ENCODE results near the gene KIF1B. TPM values are rescaled to one million over a fixed set of nuclear protein-coding genes. Genes with fewer than 3 reads are reported as not detected.

The KIF1B gene
- total RNA-seq, 1 donor from 2014 or later, result 13.4 TPM

- Histone ChIP-seq H3K9me3 (no peaks in the 10 kb centered on the region), H3K36me3 (peaks cover 2 to 16% of the 10 kb centered on the region in 2 donors), H3K4me1 (peaks cover 0 to 16% of the 10 kb centered on the region in 2 donors), H3K27ac (no peak overlapping the region), H3K27me3 (no peaks in the 10 kb centered on the region), H3K4me3 (no peak overlapping the region)
- intact Hi-C loops (cut with DNase I), result no loop called here
- no peak for DNase-seq (ENCODE audit: low spot score in 2 of 2)
- TF ChIP-seq CTCF (IDR thresholded peaks at IDR 0.05), result no peak
Measured at GRCh38 chr1:10229903-10230302, 19.5 kb downstream of the KIF1B start.

DNA sequence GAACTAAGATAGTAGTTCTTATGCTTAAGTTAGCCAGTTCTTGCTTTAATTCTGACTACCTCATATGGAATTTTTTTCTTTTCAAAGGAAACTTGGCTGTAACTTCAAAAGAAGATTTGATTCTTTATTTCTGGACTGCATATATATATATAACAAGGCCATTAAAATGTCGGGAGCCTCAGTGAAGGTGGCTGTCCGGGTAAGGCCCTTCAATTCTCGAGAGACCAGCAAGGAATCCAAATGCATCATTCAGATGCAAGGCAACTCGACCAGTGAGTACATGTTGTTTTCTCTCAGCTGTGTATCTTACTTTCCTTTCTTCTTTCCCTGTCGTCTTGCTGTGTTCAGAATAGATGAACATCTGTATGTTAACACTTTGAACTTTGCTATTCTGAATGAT is 21.8 kb downstream of the KIF1B start:
- no peak overlapping the region for H3K4me3 ChIP-seq
- no peak for TF ChIP-seq CTCF (IDR thresholded peaks at IDR 0.05)
- DNase-seq (ENCODE audit: low spot score in 2 of 2), result no peak
- no peaks in the 10 kb centered on the region for H3K27me3 ChIP-seq
- H3K27ac ChIP-seq, result no peak overlapping the region
- H3K36me3 ChIP-seq, result peaks cover 8 to 29% of the 10 kb centered on the region in 2 donors
- H3K9me3 ChIP-seq, result no peaks in the 10 kb centered on the region
- intact Hi-C loops (cut with DNase I), result no loop called here
- H3K4me1 ChIP-seq, result peaks cover 0 to 9% of the 10 kb centered on the region in 2 donors

- no peaks in the 10 kb centered on the region for H3K9me3 ChIP-seq
- no peaks in the 10 kb centered on the region for H3K4me1 ChIP-seq
- H3K27me3 ChIP-seq, result no peaks in the 10 kb centered on the region
- intact Hi-C loops (cut with DNase I), result no loop called here
- H3K4me3 ChIP-seq, result no peak overlapping the region
- no peak for DNase-seq (ENCODE audit: low spot score in 2 of 2)
- peaks cover 8 to 29% of the 10 kb centered on the region in 2 donors for H3K36me3 ChIP-seq
- H3K27ac ChIP-seq, result no peak overlapping the region
- TF ChIP-seq CTCF (IDR thresholded peaks at IDR 0.05), result no peak
Measured at GRCh38 chr1:10236405-10237156, 26.2 kb downstream of the KIF1B start.

- TF ChIP-seq CTCF (IDR thresholded peaks at IDR 0.05), result no peak
Measured at GRCh38 chr1:10237157-10237539, 26.8 kb downstream of the KIF1B start.

GRCh38 chr1:10242135-10242534 is 31.8 kb downstream of the KIF1B start:
- no peak for TF ChIP-seq CTCF (IDR thresholded peaks at IDR 0.05)
- H3K27me3 ChIP-seq, result no peaks in the 10 kb centered on the region
- no peak overlapping the region for H3K27ac ChIP-seq
- no peaks in the 10 kb centered on the region for H3K36me3 ChIP-seq
- no peak overlapping the region for H3K4me3 ChIP-seq
- H3K9me3 ChIP-seq, result no peaks in the 10 kb centered on the region
- H3K4me1 ChIP-seq, result no peaks in the 10 kb centered on the region
- intact Hi-C loops (cut with DNase I), result no loop called here
- DNase-seq (ENCODE audit: low spot score in 2 of 2), result no peak

More at GRCh38 chr1:10237157-10237539, 26.8 kb downstream of the KIF1B start:
- Histone ChIP-seq H3K4me1 (no peaks in the 10 kb centered on the region), H3K9me3 (no peaks in the 10 kb centered on the region), H3K36me3 (peaks cover 8 to 29% of the 10 kb centered on the region in 2 donors), H3K27ac (no peak overlapping the region), H3K27me3 (no peaks in the 10 kb centered on the region), H3K4me3 (no peak overlapping the region)
- no peak for DNase-seq (ENCODE audit: low spot score in 2 of 2)
- intact Hi-C loops (cut with DNase I), result no loop called here

Measured in ascending aorta (tissue), 2 donors.